ENCODE measurements around the gene SCN3A.

SCN3A gene

GRCh38 chr2:165214093-165214492 lies 10.2 kb upstream of the SCN3A start:
- H3K27ac ChIP-seq: no peak overlapping the region
- TF ChIP-seq ZFX (IDR thresholded peaks at IDR 0.05): no peak
- TF ChIP-seq CTCF (conservative IDR thresholded peaks at IDR 0.05): no peak

DNA sequence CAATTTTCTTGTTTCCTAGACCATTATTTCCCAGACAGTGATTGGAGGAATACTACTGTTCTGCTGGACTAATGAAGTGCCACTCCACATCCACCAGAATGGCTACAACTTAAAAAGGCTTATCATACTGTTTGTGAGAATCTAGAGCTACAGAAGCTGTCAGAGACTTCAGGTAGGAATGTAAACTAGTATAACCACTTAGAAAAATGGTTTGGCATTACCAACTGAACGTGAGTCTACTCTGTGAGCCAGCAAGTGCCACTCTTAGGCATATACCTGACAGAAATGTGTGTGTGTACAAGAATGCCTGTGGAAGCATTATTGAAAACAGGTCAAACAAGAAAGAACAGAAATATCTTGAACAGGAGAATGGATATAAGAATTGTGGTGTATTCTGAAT lies 4.2 kb upstream of the SCN3A start:
- TF ChIP-seq ZFX (IDR thresholded peaks at IDR 0.05): no peak
- no peak for TF ChIP-seq CTCF (conservative IDR thresholded peaks at IDR 0.05)
- no peak overlapping the region for H3K27ac ChIP-seq

DNA sequence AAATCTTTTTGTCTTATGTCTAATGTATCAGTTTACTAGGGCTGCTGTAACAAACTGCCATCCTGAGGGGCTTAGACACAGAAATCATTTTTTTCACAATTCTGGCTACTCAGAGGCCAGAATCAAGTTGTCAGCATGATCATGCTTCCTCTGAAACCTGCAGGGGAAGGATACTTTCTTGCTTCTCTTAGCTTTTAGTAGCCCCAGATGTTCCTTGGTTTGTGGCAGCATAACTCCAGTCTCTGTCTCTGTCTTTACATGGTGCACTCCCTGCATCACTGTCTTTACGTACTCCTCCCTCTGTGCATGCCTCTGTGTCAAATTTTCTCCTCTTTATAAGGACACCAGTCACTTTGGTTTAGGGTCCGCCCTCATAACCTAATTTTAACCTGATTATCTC lies 2.0 kb upstream of the SCN3A start:
- no peak overlapping the region for H3K27ac ChIP-seq
- no peak for TF ChIP-seq CTCF (conservative IDR thresholded peaks at IDR 0.05)
- TF ChIP-seq ZFX (IDR thresholded peaks at IDR 0.05): no peak

GRCh38 chr2:165202239-165202638 lies 1.6 kb downstream of the SCN3A start:
- no peak for TF ChIP-seq CTCF (conservative IDR thresholded peaks at IDR 0.05)
- no peak for TF ChIP-seq ZFX (IDR thresholded peaks at IDR 0.05)
- H3K27ac ChIP-seq: no peak overlapping the region

DNA sequence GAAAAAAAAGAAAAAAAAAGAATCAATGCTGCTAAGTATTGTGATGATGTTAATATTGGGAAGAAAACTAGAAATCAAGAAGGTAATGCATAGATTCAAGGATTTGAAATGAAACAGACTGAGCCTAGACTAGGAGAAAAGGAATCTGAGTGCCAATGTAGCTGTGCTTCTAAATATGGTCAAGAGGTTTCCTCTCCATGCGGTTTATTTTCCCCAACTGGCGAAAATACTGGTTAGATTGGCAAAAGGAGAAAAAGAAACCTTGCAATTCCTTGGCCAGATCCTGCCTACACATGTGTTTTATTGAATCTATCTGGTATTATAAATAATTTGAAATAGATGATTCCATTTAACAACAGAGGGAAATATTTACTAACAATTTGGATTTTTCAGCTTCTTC lies 5.7 kb downstream of the SCN3A start:
- H3K27ac ChIP-seq: no peak overlapping the region
- TF ChIP-seq CTCF (conservative IDR thresholded peaks at IDR 0.05) (no peak), ZFX (IDR thresholded peaks at IDR 0.05) (no peak)

- no peak overlapping the region for H3K27ac ChIP-seq
- no peak for TF ChIP-seq ZFX (IDR thresholded peaks at IDR 0.05)
- TF ChIP-seq CTCF (conservative IDR thresholded peaks at IDR 0.05): no peak
Measured at GRCh38 chr2:165197346-165197745, 6.5 kb downstream of the SCN3A start.

- TF ChIP-seq ZFX (IDR thresholded peaks at IDR 0.05) (no peak), CTCF (conservative IDR thresholded peaks at IDR 0.05) (no peak)
- no peak overlapping the region for H3K27ac ChIP-seq
Measured at GRCh38 chr2:165196411-165196810, 7.4 kb downstream of the SCN3A start.

Measured in C4-2B (cell line).